GM19193 (cell line): ENCODE data around the gene ERVH48-1.

Source experiments
- POLR2A ChIP-seq: IDR thresholded peaks from 4 replicates; pipeline ENCODE4 v1.6.1; 2011; ENCODE audit not compliant: insufficient read depth, insufficient read length; ENCODE audit errors: extremely low read depth

The ERVH48-1 gene

GRCh38 chr21:42925114-42925926, at the start of gene ERVH48-1:
Gene ERVH48-1, minus strand, starts transcription at chr21:42925630. Its CDS starts 6,624 bp downstream, at chr21:42919006.
- TF ChIP-seq POLR2A: no peak

GRCh38 chr21:42973991-42974831, 48.8 kb upstream of the ERVH48-1 start, which contains the start of gene PKNOX1:
Gene PKNOX1, plus strand, starts transcription at chr21:42974562. Its CDS starts 29,820 bp downstream, at chr21:43004382.
- TF ChIP-seq POLR2A: peak; percentile 50

GRCh38 chr21:42973309-42973990, 48.0 kb upstream of the ERVH48-1 start:
- no peak for TF ChIP-seq POLR2A

GRCh38 chr21:42971897-42972275, 46.5 kb upstream of the ERVH48-1 start:
- TF ChIP-seq POLR2A: no peak

- TF ChIP-seq POLR2A: no peak
Observed at GRCh38 chr21:42970946-42971653, 45.7 kb upstream of the ERVH48-1 start.

GRCh38 chr21:42969193-42969600, 43.8 kb upstream of the ERVH48-1 start:
- no peak for TF ChIP-seq POLR2A

- no peak for TF ChIP-seq POLR2A
Observed at GRCh38 chr21:42965211-42965560, 39.8 kb upstream of the ERVH48-1 start.

- no peak for TF ChIP-seq POLR2A
Observed at GRCh38 chr21:42964546-42965210, 39.2 kb upstream of the ERVH48-1 start.

GRCh38 chr21:42964086-42964485, 38.7 kb upstream of the ERVH48-1 start:
- TF ChIP-seq POLR2A: no peak

GRCh38 chr21:42962380-42963007, 37.1 kb upstream of the ERVH48-1 start:
- no peak for TF ChIP-seq POLR2A

- no peak for TF ChIP-seq POLR2A
Observed at GRCh38 chr21:42959728-42960127, 34.3 kb upstream of the ERVH48-1 start.

- no peak for TF ChIP-seq POLR2A
Observed at GRCh38 chr21:42956824-42957630, 31.6 kb upstream of the ERVH48-1 start.

- no peak for TF ChIP-seq POLR2A
Observed at GRCh38 chr21:42942244-42942643, 16.8 kb upstream of the ERVH48-1 start.

- TF ChIP-seq POLR2A: no peak
Observed at GRCh38 chr21:42941696-42942085, 16.3 kb upstream of the ERVH48-1 start.
